NCI-H146 treated with DMSO at 0.1 percent for 48 hours (cell line): ENCODE measurements around the gene POLR2F.

Experiments
- DNase-seq: peaks from one replicate; lab custom pipeline; 2025; ENCODE audit not compliant: unreplicated experiment; lab: John Stamatoyannopoulos, UW

The POLR2F gene

DNA sequence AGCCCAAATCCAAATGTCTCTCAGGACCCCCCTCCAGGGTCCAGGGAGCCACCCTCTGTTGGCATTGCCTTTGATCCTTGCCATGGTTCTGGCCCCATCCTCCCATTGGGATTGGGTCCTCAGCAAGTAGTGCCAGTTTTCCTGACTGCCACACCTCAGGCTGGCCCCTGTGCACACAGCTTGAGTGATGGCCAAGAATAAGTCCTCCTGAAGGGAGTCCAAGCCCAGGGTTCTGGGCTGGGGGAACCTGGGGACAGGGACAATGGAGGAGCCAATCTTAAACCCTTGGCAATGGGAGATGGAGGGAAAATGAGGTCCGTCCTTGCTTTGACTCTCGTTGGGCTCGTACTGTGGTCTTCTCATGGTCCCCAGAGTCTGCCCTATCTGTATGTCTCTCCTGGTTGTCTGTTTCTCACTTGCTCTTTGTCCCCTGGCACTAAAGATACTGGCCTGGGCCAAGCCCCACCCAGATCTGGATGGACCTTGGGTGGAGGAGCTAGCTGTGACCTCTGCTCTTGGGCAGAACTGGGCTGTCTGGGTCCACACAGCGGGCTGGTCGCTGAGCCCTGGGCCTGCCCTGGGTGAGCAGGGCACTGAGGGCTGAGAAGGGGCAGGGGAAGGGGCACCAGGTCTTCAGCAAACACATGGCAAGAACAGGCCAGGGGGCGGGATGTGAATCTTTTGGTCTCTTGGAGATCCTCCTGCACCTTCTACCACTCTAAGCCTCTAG, 27.9 kb downstream of the POLR2F start:
- no peak for DNase-seq

DNA sequence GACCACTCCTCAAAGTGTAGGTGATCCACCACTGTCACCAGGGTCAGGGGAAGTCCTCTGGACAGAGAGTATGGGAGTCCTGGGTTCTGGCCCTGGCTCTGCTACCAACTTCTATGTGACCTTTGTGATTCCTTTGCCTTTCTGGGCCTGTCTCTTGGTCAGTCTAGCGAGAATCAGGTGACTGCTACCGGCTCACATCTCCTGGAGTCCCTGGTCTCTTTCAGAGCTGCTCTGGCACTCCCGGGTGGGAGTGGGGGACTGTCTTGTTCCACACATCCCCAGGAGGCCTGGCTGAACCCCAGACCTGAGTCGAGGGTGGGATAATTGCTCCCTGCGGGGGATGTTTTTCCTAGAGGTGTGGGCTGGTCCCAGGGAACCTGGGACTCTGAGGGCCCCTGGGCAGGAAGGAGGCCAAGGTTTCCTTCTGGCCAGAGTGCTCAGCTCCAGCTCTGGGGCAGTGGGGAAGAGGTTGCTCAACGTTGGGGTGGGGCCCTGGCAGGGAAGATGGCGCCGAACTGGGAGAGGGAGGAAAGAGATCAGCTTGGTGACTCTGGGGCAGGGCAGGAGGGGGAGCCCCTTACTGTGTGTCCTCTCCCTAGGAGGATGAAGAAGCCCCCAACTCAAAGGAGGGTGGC, 28.8 kb downstream of the POLR2F start:
- DNase-seq: no peak

DNA sequence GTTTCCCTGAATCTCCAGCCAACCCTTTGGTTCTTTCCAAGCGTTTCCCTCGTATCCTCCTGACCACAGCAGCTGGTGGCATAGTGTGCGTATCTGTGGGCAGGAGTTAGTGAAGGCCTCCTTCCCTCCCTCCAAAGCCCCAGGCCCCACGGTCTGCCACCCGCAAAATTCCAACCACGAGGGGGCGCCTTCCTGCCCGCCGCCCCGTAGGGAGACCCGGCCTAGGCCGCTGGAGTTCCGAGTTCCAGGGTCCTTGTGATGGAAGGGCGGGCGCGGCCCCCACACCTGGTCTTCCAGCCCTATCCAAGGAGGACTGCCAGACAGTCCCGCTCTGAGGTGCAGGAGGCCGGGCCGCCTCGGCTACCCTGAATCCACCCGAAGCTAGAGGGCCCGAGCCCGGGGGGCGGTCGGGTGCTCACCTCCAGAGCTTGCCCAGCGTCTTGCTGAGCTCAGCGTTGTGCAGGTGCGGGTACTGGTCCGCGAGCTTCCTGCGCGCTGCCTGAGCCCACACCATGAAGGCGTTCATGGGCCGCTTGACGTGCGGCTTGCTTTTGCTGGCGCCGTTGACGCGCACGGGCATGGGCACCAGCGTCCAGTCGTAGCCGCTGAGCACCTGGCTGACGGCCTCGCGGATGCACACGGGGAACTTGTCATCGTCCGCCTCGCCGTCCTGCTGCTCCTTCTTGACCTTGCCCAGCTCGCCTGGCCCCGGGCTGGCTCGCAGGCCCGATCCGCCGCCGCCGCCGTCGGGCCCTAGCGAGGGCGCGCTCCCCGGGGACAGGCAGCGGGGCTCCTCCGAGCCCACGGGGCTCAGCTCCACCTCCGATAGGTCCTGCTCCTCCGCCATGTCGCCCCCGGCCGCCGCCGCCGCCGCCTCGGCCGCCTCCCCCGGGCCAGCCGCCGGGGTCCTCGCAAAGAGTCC, 29.7 kb downstream of the POLR2F start:
- no peak for DNase-seq

DNA sequence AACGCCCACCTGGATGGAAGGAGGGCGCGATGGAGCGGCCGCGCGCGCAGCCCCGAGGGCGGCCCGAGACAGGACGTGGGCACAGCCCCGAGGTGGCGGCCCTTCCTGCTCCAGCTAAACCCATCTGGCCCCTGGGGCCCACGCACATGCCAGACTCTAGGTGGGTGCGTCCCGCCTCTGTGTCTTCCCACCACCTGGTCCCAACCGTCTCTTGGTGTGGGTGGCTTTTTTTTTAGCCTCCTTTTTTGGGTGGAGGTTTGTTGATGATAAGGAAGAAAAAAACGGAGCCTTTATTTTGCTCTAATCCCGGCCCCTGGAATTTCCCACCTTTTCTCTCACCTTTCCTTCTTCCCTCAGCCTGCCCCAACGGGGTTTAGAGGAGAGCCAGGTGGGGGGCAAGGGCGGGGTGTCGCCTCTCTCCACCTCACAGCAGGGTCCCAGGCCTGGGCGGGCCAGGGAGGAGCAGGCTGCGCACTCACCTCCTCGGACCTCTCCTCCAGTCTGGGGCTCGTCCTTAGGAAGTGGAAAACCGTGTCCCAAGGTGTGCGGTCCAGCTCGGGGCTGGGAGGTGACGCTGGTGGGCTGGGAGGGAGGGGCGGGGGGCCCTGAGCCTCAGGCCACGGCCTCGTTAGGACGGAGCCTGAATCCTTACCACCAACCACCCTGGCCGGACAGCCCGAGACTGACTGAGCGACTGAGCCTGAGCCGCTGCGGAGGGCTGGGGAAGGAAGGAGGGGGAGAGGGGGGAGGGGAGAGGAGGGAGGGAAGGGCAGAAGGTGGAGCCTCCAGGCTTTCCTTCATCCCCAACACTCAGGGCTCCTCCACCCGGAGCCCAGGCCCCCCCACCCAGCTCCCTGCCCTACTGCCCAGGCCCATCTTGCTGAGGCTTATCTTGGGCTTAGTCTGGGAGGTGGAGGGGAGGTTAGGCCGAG, 30.6 kb downstream of the POLR2F start, which contains the start of gene SOX10:
TSS of gene SOX10 (minus strand) at position 696 of the 932 bp plus-strand sequence. CDS start 771 bp downstream, outside the sequence.
- DNase-seq: no peak

DNA sequence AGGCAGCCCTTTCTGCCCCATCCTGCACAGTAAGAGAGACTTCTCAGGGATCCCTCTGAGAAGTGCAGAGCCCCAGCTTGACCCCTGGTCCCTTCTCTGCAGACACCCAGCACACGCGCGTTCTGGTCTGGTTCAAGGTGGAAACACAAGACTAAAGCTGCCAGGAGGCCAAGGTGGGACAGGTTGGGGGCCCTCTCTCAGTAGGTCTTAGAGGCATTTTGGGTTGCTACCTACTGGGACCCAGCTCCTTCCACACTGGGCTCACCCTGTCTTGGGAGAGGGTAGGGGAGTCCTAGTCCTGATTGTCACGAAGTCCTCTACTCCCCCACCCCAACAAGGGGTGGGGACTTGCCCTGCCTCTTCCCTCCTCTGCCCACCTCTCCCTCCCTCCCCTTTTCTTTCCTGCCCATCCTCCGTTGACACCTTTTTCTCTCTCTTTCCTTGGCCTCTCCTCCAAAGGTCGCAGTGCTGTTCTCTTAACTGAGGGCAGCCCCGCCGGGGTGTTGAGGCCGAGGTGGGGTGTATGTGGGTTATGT, 31.6 kb downstream of the POLR2F start:
- no peak for DNase-seq

DNA sequence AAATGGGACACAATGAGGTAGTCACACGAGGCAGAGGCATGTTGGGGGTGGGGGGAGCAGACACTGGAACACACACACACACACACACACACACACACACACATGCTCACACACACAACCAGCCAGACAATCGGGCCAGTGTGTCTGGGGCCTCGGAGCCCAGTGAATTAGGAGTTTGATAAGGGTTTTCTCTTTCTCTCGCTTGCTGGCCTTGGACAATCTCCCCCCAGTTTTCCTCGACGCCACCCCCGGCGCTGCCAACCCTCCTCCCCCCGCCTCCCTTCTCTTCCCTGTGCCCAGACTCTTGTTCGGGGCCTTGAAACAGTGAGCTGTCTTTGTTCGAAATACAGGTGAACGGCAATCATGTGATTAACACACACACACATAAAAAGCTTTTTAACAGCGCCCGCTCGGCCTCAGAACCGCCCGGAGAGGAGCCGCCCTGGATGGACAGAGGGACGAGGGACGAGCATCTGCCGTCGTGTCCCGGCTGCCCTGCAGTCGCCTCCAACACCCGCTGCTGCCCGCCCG, 32.3 kb downstream of the POLR2F start:
- no peak for DNase-seq

DNA sequence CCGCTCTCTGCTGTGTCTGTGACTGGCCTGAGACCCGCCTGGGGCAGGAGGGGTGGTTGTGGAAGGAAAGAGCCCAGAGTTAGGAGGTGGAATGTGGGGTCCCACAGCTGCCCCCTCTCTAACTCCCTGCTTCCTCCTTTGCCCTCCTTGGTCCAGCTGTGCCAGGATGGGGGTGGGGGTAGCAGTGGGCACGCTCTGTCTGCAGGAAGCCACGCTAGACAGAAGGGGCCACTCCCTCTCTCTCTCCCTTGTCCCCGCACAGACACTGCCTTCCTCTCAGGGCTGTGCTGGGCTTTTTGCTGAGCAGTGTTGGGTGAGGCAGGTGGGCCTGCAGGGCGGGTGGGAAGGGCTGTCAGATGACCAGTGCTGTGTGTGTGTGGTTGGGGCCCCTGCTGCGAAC, 32.9 kb downstream of the POLR2F start:
- no peak for DNase-seq

DNA sequence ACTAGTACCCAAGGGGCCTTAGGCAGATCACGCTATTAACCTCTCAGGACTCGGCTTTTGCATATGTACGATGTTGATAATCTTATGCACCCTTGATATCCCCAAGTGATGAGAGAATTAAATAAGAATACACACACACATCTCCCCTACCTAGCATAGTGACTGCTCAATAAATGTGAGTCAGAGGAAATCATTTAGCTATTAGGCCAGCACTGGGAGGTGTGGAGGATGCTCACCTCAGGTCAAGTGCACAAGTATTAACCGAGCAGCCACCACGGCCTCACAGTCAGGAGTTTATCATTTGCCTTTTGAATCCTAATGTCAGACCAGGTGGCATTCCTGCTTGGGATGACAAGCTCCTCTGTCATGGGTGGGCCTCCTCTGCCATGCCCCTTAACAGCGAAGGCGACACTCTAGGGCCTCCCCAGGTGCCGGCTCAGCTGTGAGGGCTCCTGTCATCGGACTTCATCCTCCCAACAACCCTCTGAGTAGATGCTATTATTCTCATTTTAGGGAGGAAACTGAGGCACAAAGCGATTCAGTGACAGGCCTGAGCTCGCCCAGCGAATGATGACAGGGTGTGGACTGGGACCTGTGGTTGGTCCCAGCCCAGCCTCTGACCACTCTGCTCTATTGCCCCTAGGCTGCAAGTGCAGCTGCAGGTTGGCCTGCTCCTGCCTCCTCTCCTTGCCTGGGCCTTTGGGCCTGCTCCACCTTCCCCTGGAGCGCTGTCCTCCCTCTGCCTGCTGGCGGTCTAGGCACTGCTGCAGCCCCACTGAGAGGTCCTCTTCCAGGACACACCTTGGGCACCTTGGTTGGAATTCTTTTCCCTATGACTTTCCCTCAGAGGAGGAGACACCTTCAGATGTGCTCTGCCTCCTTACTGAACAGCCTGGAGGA, 35.9 kb downstream of the POLR2F start:
- no peak for DNase-seq

DNA sequence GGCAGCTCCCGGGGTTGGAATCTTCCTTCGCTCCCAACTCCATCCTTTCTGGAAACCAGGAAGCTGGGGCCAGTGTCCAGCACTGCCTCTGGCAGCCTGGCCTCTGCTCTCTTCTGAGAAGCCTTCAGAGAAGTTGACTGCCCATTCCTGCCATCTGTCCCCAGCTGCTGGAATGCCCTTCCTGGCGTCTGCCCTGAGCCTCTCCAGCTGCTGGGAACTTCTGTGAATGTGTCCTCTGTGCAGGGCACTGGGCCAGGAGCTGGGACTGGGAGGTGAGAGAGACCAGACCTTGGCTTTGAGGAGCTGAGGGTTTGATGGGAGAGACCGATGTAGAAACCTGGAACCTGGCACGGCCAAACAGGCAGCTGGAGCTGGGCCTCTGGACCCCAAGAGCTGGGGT, 36.8 kb downstream of the POLR2F start:
- DNase-seq: no peak

DNA sequence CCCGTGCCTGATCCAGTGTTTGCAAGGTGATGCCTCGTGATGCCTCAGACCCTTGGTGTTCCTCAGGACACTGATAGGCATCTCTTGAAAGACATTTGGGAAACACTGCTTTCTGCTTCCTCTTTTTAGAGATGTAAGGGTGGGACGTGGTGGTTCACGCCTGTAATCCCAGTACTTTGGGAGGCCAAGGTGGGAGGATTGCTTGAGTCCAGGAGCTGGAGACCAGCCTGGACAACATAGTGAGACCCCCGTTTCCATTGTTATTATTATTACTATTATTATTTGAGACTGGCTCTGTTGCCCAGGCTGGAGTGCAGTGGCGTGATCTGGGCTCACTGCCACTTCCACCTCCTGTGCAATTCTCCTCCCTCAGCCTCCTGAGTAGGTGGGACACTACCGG, 37.4 kb downstream of the POLR2F start:
- no peak for DNase-seq

DNA sequence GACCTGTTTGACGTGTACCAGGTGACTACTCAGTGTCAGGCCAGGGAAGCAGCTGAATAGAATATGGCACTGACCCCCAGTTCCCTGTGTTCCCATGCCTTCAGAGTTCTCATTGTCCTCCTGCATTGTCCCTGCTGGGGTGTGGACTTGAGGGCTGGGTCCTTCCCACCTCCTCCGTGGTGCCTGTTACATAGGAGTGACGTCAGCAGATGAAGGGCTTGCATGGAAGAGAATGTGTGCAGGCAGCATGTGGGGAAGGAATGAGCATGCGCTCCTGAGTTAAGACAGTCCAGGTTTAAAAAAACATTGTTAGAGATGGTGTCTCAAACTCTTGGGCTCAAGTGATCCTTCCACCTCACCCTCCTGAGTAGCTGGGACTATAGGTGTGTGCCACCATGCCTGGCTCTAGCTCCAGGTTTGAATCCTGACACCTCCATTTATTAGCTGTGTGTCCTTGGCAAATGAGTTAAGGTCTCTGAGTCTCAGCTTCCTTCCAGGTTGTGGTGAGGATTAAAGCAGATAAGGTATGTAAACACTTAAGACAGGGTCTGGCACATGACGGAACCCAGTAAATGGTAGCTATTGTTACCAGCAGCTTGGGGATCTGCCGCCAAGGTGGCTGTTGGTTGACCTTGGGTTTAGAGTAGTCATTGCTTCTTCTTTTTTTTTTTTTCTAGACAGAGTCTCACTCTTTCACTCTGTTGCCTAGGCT, 38.4 kb downstream of the POLR2F start:
- DNase-seq: no peak

DNA sequence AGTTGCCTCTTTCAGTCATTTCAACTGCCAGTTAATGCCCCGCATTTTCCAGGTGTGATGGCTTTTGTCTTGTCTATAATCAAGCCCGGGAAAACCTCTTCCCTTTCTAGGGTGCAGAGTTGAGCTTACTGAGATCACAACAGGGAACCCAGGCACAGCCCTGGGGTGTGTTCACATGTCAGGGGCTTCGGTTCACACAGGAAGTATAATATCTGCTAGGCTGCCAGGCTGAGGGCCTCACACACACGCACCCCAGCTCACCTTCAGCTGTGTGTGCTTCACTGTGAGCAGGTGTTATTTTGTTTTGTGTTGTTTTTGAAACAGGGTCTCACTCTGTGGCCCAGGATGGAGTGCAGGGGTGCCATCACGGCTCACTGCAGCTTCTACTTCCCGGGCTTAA, 40.5 kb downstream of the POLR2F start:
- no peak for DNase-seq

DNA sequence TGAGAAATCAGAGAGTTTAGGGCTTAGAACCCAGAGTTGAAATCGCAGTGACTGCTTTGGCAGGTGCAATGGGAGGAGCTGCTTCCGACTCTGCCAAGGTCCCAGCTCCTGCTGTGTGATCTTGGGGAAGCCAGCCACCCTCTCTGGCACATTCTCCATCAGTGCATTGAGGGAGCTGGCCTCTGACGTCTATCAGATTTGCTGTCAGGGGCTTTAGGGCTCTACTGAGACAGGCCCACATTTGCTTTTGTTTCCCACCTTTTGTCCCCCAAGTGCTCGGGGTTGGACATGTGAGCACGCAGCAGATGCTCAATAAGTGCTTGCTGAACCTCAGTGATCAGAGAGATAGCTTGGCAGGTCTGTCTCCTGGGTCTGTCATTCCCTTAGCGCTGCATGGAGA, 41.5 kb downstream of the POLR2F start:
- DNase-seq: no peak

DNA sequence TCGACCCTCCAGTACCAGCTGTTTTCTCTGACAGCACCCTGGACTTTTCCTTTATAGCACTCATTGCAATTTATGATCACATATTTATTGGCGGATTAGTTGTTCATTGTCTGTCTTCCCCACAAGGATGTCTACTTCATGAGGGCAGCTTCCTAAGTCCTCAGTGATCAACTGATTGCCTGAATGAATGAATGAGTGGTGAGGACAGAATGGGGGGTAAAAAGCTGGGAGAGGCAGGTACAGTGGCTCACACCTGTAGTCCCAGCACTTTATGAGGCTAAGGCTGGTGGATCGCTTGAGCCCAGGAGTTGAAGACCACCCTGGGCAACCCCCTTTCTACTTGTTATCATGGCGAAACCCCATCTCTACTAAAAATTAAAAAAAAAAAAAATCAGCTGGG, 42.0 kb downstream of the POLR2F start:
- no peak for DNase-seq

DNA sequence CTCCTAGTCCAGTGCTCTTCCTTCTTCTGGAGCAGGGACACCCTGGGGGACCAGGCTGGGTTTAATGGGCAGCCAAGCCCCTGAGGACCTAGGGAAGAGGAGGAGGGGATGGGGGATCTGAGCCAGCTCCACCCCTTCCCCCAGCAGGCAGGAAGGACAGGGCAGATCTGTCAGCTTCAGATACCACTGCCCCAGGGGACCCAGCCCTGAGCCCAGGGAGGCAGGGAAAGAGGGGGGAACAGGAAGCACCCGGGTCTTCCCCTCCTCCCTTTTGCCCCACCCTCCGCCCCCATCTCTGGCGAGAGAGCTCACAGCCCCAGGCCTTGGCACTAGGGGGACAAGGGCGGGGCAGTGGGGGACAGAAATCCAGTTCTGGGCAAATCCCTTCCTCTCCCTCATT, 42.6 kb downstream of the POLR2F start:
- no peak for DNase-seq

DNA sequence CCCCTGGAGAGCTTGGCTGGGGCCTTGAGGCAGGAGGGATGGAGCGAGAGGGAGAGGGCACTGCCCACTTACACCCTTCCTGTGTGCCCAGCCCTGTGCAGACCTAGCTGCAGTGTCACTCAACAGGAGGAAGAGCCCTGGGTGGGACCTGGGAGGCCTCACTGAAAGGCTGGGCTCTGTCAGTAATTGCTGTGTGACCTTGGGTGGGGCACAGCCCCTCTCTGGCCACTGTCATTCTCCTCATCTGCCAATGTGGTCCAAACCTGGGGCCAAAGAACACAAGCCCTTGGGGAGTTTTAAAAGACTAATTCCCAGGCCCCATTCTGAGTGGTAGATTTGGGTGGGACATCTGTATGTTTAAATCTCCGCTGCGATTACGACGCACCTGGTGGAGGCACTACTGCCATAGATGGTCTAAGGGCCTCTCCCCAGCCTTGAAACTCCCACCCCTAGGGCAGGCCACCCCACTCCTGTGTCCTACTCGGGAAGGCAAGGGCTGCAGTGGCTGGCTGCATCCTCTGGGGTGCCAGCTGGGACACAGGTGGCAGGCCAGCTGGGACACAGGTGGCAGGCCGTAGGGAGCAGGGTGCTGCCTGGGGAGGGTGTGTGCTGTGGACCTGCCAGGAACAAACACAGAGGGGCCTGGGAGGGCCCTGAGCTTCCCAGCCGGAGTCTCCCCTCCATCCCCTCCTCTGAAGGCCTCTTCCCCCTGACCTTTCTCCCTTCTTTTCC, 43.2 kb downstream of the POLR2F start:
- no peak for DNase-seq

DNA sequence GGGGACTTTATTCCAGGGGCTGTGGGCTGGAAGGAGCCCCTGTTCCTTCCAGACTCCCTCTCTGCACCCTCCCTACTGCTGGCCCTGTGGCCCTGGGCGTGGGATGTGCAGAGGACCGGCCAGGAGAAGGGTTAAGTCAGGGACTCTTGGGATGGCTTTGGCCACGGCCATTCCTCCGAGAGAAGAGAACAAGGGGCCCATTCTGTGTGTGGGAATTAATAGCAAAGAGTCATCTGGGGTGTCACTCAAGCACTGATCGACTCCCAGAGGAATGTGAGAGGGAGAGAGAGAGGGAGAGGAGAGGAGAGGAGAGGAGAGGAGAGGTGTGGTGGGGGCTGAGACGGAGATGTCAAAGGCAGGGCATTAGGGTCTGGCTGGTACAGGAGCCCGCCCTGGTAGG, 45.0 kb downstream of the POLR2F start:
- DNase-seq: no peak

DNA sequence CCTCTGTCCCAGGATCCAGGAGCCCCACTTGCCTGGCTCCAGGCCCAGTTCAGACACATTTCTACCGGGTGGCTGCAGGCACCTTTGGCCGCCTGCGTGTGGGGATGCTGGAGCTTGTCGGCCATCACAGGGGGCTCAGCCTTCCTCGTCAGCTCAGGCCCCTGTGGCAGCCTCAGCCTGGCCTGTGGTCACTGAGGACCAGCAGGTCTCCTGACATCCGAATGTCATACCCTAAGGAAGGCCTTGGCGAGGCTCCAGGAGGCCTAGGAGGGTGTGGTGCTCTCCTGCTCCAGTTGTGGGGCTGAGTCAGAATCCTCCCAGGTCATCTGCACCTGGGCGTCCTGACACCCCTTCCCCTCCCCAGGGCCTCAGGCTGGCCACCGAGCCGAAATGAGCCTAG, 45.7 kb downstream of the POLR2F start:
- DNase-seq: no peak
